Naive thymus-derived CD4-positive, alpha-beta T cell (primary cell): ENCODE data around the gene FHL2. TPM values are rescaled to one million over a fixed set of nuclear protein-coding genes. Genes with fewer than 3 reads are reported as not detected.

Source experiments
- ATAC-seq: fragments of 150-1000 bp; cut with Tn5 transposase; 2 replicates; pipeline ENCODE4 v1.10.0; 2021; ENCODE audit warnings: mild to moderate bottlenecking, moderate library complexity
- CTCF ChIA-PET: fragments of 350-600 bp; sonication (Branson Sonifier 250); formaldehyde crosslinking; loops from one replicate; lab custom pipeline; 2021; ENCODE audit warnings: antibody characterized with exemption; lab: Charles Lee
- POLR2A ChIA-PET: fragments of 350-600 bp; sonication (Branson Sonifier 250); formaldehyde crosslinking; loops from one replicate; lab custom pipeline; 2021; ENCODE audit warnings: antibody characterized with exemption, inconsistent platforms; lab: Charles Lee
- DNase-seq, 9 donors: peaks; one replicate each; pipeline versions ENCODE4 v3.0.0 to v3.0.0-alpha.2; 2020 to 2022; ENCODE audit warnings: mixed read lengths in 1 of 9
- H3K27ac ChIP-seq: one replicate; pipeline ENCODE4 v1.7.0; 2013; ENCODE audit warnings: mild to moderate bottlenecking, low read depth, low read length, moderate library complexity
- H3K27me3 ChIP-seq, 2 donors: one replicate each; pipeline ENCODE4 v1.7.0; 2013; ENCODE audit warnings: low read length in 2 of 2, mild to moderate bottlenecking in 2 of 2, moderate library complexity in 2 of 2; ENCODE audit not compliant: control insufficient read depth in 2 of 2, insufficient read depth in 2 of 2
- H3K36me3 ChIP-seq, 3 experiments: 1 replicate in 2 of 3; 2 replicates in 1 of 3; pipeline ENCODE4 v1.7.0; 2013; ENCODE audit warnings: low read length in 3 of 3, mild to moderate bottlenecking in 3 of 3, moderate library complexity in 1 of 3; ENCODE audit not compliant: insufficient read depth in 3 of 3, control insufficient read depth in 2 of 3
- H3K4me1 ChIP-seq, 2 donors: one replicate each; pipeline ENCODE4 v1.7.0; 2013; ENCODE audit warnings: low read length in 2 of 2, mild to moderate bottlenecking in 2 of 2, moderate library complexity in 1 of 2; ENCODE audit not compliant: control insufficient read depth in 2 of 2, insufficient read depth in 2 of 2
- H3K4me3 ChIP-seq: 2 replicates; pipeline ENCODE4 v1.7.0; 2013; ENCODE audit warnings: mild to moderate bottlenecking, low read length
- H3K9me3 ChIP-seq, 3 experiments: 1 replicate in 2 of 3; 2 replicates in 1 of 3; pipeline ENCODE4 v1.7.0; 2013; ENCODE audit warnings: low read length in 3 of 3; ENCODE audit not compliant: control insufficient read depth in 2 of 3
- H3K27ac Mint-ChIP-seq, 9 donors: one replicate each; pipeline ENCODE4 v1.8.0; 2020 to 2022; ENCODE audit warnings: mixed read lengths in 9 of 9, mild to moderate bottlenecking in 8 of 9, moderate library complexity in 5 of 9, inconsistent platforms in 2 of 9
- H3K27me3 Mint-ChIP-seq, 5 donors: one replicate each; pipeline ENCODE4 v1.8.0; 2021 to 2022; ENCODE audit warnings: mixed read lengths in 5 of 5, mild to moderate bottlenecking in 1 of 5
- H3K36me3 Mint-ChIP-seq, 5 donors: one replicate each; pipeline ENCODE4 v1.8.0; 2020 to 2022; ENCODE audit warnings: mixed read lengths in 5 of 5, mild to moderate bottlenecking in 3 of 5, inconsistent platforms in 1 of 5
- H3K4me1 Mint-ChIP-seq, 7 donors: one replicate each; pipeline ENCODE4 v1.8.0; 2020 to 2022; ENCODE audit warnings: mixed read lengths in 7 of 7, mild to moderate bottlenecking in 3 of 7, inconsistent platforms in 1 of 7
- H3K4me3 Mint-ChIP-seq, 10 donors: one replicate each; pipeline ENCODE4 v1.8.0; 2020 to 2022; ENCODE audit warnings: mild to moderate bottlenecking in 10 of 10, mixed read lengths in 10 of 10, moderate library complexity in 6 of 10, inconsistent platforms in 2 of 10
- H3K9me3 Mint-ChIP-seq, 11 donors: one replicate each; pipeline ENCODE4 v1.8.0; 2020 to 2022; ENCODE audit warnings: mixed read lengths in 11 of 11, mild to moderate bottlenecking in 4 of 11, inconsistent platforms in 1 of 11, moderate library complexity in 1 of 11
- intact Hi-C, 2 donors: fragments of 100-400 bp; cut with micrococcal nuclease; formaldehyde crosslinking; loops; one replicate each; pipeline ENCODE4 v1.15.1; 2023
- polyA plus RNA-seq, 2 donors: library from polyadenylated mRNA; unstranded; fragments of 300-500 nt; fragmentation: Illumina TruSeq; gene quantifications; one replicate each; pipeline ENCODE4 v1.2.3, GENCODE V29; 2021
- total RNA-seq, 6 experiments: library from RNA in 5 of 6; stranded (reverse) in 5 of 6; gene quantifications; 1 replicate in 5 of 6; 2 replicates in 1 of 6; pipeline ENCODE4 v1.2.3 and lab custom pipeline; 2021 to 2026

The FHL2 gene
- total and polyA plus RNA-seq, 7 experiments from 2014 or later: 0.19 to 3.6 (median 0.67) TPM; not detected in 1

- Mint-ChIP-seq H3K27ac (peak overlapping the region in 6 of 9 donors; percentile 19 to 100 (median 80)), H3K4me3 (peak overlapping the region in 3 of 10 donors; percentile 13 to 100 (median 99))
- no peaks in the 10 kb centered on the region for H3K27me3 ChIP-seq
Observed at GRCh38 chr2:105335469-105335868, 63.4 kb downstream of the FHL2 start.

GRCh38 chr2:105334211-105334610 lies 64.6 kb downstream of the FHL2 start:
- ChIA-PET POLR2A (no interaction called here), CTCF (no interaction called here)
- no peak overlapping the region for H3K4me3 ChIP-seq
- no peaks in the 10 kb centered on the region for H3K27me3 ChIP-seq
- DNase-seq (no peak), ATAC-seq (no peak)
- Mint-ChIP-seq H3K36me3 (peaks cover 0 to 4% (median 0%) of the 10 kb centered on the region in 5 donors), H3K9me3 (peaks cover 0 to 2% (median 0%) of the 10 kb centered on the region in 11 donors), H3K27me3 (no peaks in the 10 kb centered on the region), H3K4me1 (peaks cover 13 to 44% (median 42%) of the 10 kb centered on the region in 7 donors), H3K4me3 (no peak overlapping the region), H3K27ac (peak overlapping the region in 2 of 9 donors; percentile 32 to 52)
- intact Hi-C loops: loop anchor here (10.0 kb wide), 2 partner anchors 411 to 421 kb away; partner anchors contain the start of gene NCK2 (in 1 of the 2)
- H3K9me3 ChIP-seq: no peaks in the 10 kb centered on the region
- H3K36me3 ChIP-seq: peaks cover 0 to under 1% (median 0%) of the 10 kb centered on the region in 3 experiments
- H3K4me1 ChIP-seq: peaks cover 18 to 32% of the 10 kb centered on the region in 2 donors
- no peak overlapping the region for H3K27ac ChIP-seq

More at GRCh38 chr2:105335469-105335868, 63.4 kb downstream of the FHL2 start:
- no peak overlapping the region for H3K4me3 ChIP-seq
- no peaks in the 10 kb centered on the region for H3K9me3 ChIP-seq
- POLR2A ChIA-PET: interaction anchor here (0.9 to 1.0 kb wide), 2 partner anchors 11 to 27 kb away, joined by 3 read pairs; no protein-coding TSS in a partner anchor
- peaks cover 0 to 6% (median 0%) of the 10 kb centered on the region in 3 experiments for H3K36me3 ChIP-seq
- DNase-seq (no peak), ATAC-seq (no peak)
- Mint-ChIP-seq H3K27me3 (no peaks in the 10 kb centered on the region), H3K36me3 (peaks cover 5 to 8% (median 6%) of the 10 kb centered on the region in 5 donors), H3K9me3 (peaks cover 0 to 2% (median 0%) of the 10 kb centered on the region in 11 donors), H3K4me1 (peaks cover 20 to 48% (median 45%) of the 10 kb centered on the region in 7 donors)
- peaks cover 18 to 26% of the 10 kb centered on the region in 2 donors for H3K4me1 ChIP-seq
- CTCF ChIA-PET: no interaction called here
- peak overlapping the region; percentile 99 for H3K27ac ChIP-seq
- intact Hi-C loops: loop anchor here (5.0 to 10.0 kb wide), 3 partner anchors 409 to 857 kb away; partner anchors contain the start of genes NCK2 (in 1 of the 2) and UXS1 (in 1 of the 2)

- ChIA-PET POLR2A (interaction anchor here (0.6 to 1.2 kb wide), 4 partner anchors 8 to 1222 kb away, joined by 3 to 4 read pairs (median 3); no protein-coding TSS in a partner anchor), CTCF (interaction anchor here (1.0 kb wide), 1 partner anchor 9 kb away, joined by 3 read pairs; no protein-coding TSS in a partner anchor)
- no peaks in the 10 kb centered on the region for H3K27me3 Mint-ChIP-seq
- H3K27ac Mint-ChIP-seq: peak overlapping the region; percentile 79 to 95 (median 91)
- H3K4me3 Mint-ChIP-seq: peak overlapping the region; percentile 78 to 91 (median 85)
- H3K9me3 Mint-ChIP-seq: peaks cover 0 to 3% (median 0%) of the 10 kb centered on the region in 11 donors
- DNase-seq: peak in 1 of 9 donors; percentile 27
- peaks cover 0 to 4% (median 0%) of the 10 kb centered on the region in 3 experiments for H3K36me3 ChIP-seq
- no peaks in the 10 kb centered on the region for H3K27me3 ChIP-seq
- H3K9me3 ChIP-seq: no peaks in the 10 kb centered on the region
- peak overlapping the region; percentile 98 for H3K27ac ChIP-seq
- peaks cover 12 to 22% of the 10 kb centered on the region in 2 donors for H3K4me1 ChIP-seq
- peaks cover 0 to 5% (median 0%) of the 10 kb centered on the region in 5 donors for H3K36me3 Mint-ChIP-seq
- no peak for ATAC-seq
- intact Hi-C loops: loop anchor here (10.0 kb wide), 2 partner anchors 414 to 424 kb away; partner anchors contain the start of gene NCK2 (in 1 of the 2)
- peaks cover 21 to 43% (median 36%) of the 10 kb centered on the region in 7 donors for H3K4me1 Mint-ChIP-seq
- H3K4me3 ChIP-seq: no peak overlapping the region
Observed at GRCh38 chr2:105330681-105331375, 68.0 kb downstream of the FHL2 start.

- Mint-ChIP-seq H3K9me3 (peaks cover 0 to 3% (median 0%) of the 10 kb centered on the region in 11 donors), H3K27me3 (no peaks in the 10 kb centered on the region), H3K4me1 (peaks cover 23 to 53% (median 41%) of the 10 kb centered on the region in 7 donors), H3K36me3 (peaks cover 0 to 7% (median 0%) of the 10 kb centered on the region in 5 donors), H3K27ac (peak within 1 kb of the TSS; percentile 89 to 96 (median 93)), H3K4me3 (peak within 1 kb of the TSS; percentile 88 to 98 (median 92))
- Histone ChIP-seq H3K4me1 (peaks cover 12 to 22% of the 10 kb centered on the region in 2 donors), H3K27ac (peak within 1 kb of the TSS; percentile 98), H3K9me3 (no peaks in the 10 kb centered on the region), H3K36me3 (peaks cover 0 to 4% (median 0%) of the 10 kb centered on the region in 3 experiments), H3K27me3 (no peaks in the 10 kb centered on the region), H3K4me3 (peak within 1 kb of the TSS; percentile 78)
- POLR2A ChIA-PET: interaction anchor here (0.6 to 2.9 kb wide), 5 partner anchors 8 to 1223 kb away, joined by 3 to 16 read pairs (median 3); partner anchors contain the start of gene C2orf49
- peak; percentile 93 for ATAC-seq
- intact Hi-C loops: loop anchor here (1.0 to 10.0 kb wide), 4 partner anchors 7 to 767 kb away; partner anchors contain the start of genes C2orf49 (in 2 of the 2) and NCK2 (in 1 of the 2)
- DNase-seq: peak; percentile 40 to 78 (median 63)
- CTCF ChIA-PET: interaction anchor here (1.0 kb wide), 1 partner anchor 10 kb away, joined by 3 read pairs; no protein-coding TSS in a partner anchor
Observed at GRCh38 chr2:105329561-105330495, 69.0 kb downstream of the FHL2 start, which contains the start of gene TGFBRAP1. Gene TGFBRAP1, minus strand, starts transcription at chr2:105329735. Its CDS starts 21,434 bp downstream, at chr2:105308301.

- peak overlapping the region; percentile 89 to 96 (median 91) for H3K27ac Mint-ChIP-seq
- peak in 3 of 9 donors; percentile 14 to 39 (median 29) for DNase-seq
- Histone ChIP-seq H3K36me3 (peaks cover 0 to 4% (median 0%) of the 10 kb centered on the region in 3 experiments), H3K9me3 (no peaks in the 10 kb centered on the region), H3K27me3 (no peaks in the 10 kb centered on the region), H3K4me1 (peaks cover 12 to 22% of the 10 kb centered on the region in 2 donors), H3K4me3 (peak overlapping the region; percentile 73), H3K27ac (peak overlapping the region; percentile 79)
- peak overlapping the region; percentile 88 to 98 (median 92) for H3K4me3 Mint-ChIP-seq
- ATAC-seq: peak; percentile 21
- H3K36me3 Mint-ChIP-seq: peaks cover 0 to 6% (median 0%) of the 10 kb centered on the region in 5 donors
- CTCF ChIA-PET: interaction anchor here (1.0 kb wide), 1 partner anchor 11 kb away, joined by 3 read pairs; no protein-coding TSS in a partner anchor
- peaks cover 23 to 59% (median 47%) of the 10 kb centered on the region in 7 donors for H3K4me1 Mint-ChIP-seq
- no peaks in the 10 kb centered on the region for H3K27me3 Mint-ChIP-seq
- H3K9me3 Mint-ChIP-seq: peaks cover 0 to 2% (median 0%) of the 10 kb centered on the region in 11 donors
- intact Hi-C loops: loop anchor here (1.0 to 5.0 kb wide), 2 partner anchors 8 to 768 kb away; partner anchors contain the start of gene C2orf49 (in 2 of the 2)
- POLR2A ChIA-PET: interaction anchor here (0.9 to 2.9 kb wide), 3 partner anchors 9 to 11 kb away, joined by 3 to 16 read pairs (median 3); partner anchors contain the start of gene C2orf49
Observed at GRCh38 chr2:105329197-105329554, 69.7 kb downstream of the FHL2 start.
